OCI-LY7 (cell line): ENCODE data around the gene LDAF1.

Experiments used
- CTCF ChIP-seq: fragments of 200-600 bp; sonication (generic); conservative IDR thresholded peaks from 2 replicates; pipeline ENCODE4 v1.5.1; 2014; ENCODE audit warnings: mild to moderate bottlenecking, antibody characterized with exemption, low read length, moderate library complexity, mixed read lengths
- EZH2phosphoT487 ChIP-seq: fragments of 200-600 bp; sonication (generic); IDR thresholded peaks from 2 replicates; pipeline ENCODE4 v1.6.1; 2018; ENCODE audit warnings: low read depth, borderline replicate concordance, mild to moderate bottlenecking, mixed run types, antibody characterized with exemption, low read length, moderate library complexity, mixed read lengths

GRCh38 chr16:21194771-21195301 lies 36.4 kb downstream of the LDAF1 start:
- TF ChIP-seq CTCF (no peak), EZH2phosphoT487 (no peak)
